ENCODE data around the gene ZBTB22.

GRCh38 chr6:33323623-33323948 is 6.0 kb upstream of the ZBTB22 start:
- TF ChIP-seq, protein P1, sequence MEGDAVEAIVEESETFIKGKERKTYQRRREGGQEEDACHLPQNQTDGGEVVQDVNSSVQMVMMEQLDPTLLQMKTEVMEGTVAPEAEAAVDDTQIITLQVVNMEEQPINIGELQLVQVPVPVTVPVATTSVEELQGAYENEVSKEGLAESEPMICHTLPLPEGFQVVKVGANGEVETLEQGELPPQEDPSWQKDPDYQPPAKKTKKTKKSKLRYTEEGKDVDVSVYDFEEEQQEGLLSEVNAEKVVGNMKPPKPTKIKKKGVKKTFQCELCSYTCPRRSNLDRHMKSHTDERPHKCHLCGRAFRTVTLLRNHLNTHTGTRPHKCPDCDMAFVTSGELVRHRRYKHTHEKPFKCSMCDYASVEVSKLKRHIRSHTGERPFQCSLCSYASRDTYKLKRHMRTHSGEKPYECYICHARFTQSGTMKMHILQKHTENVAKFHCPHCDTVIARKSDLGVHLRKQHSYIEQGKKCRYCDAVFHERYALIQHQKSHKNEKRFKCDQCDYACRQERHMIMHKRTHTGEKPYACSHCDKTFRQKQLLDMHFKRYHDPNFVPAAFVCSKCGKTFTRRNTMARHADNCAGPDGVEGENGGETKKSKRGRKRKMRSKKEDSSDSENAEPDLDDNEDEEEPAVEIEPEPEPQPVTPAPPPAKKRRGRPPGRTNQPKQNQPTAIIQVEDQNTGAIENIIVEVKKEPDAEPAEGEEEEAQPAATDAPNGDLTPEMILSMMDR (optimal IDR thresholded peaks at IDR 0.05 in 1 of 3, IDR thresholded peaks at IDR 0.05 in 1 of 3, conservative IDR thresholded peaks at IDR 0.05 in 1 of 3; ENCODE audit: extremely low read depth in 1 of 3, insufficient read depth in 2 of 3, low read length in 3 of 3), result no peak
- TF ChIP-seq EZH2 (IDR thresholded peaks at IDR 0.05; ENCODE audit: low read length), result no peak
